PC-9 (cell line): ENCODE data around the gene ARPC1A. TPM values are rescaled to one million over a fixed set of nuclear protein-coding genes. Genes with fewer than 3 reads are reported as not detected.

Experiments used
- BruUV-seq: library from RNA; stranded (reverse); fragments of 400-500 nt; replicated peaks from 2 replicates; lab custom pipeline; 2021; lab: Mats Ljungman, UMichigan
- CTCF ChIA-PET: fragments of 300-600 bp; sonication (Branson Sonifier 250); formaldehyde crosslinking; loops from one replicate; lab custom pipeline; 2022; ENCODE audit warnings: antibody characterized with exemption; lab: Charles Lee
- POLR2A ChIA-PET: fragments of 300-600 bp; sonication (Branson Sonifier 250); formaldehyde crosslinking; loops from one replicate; lab custom pipeline; 2022; ENCODE audit warnings: antibody characterized with exemption; ENCODE audit not compliant: unreplicated experiment; lab: Charles Lee
- DNase-seq, 2 experiments: peaks; one replicate each; pipeline versions ENCODE4 v3.0.0 to v3.0.0-alpha.2; 2015 to 2022; ENCODE audit warnings: mixed read lengths in 1 of 2
- H2AFZ ChIP-seq: fragments of 200-600 bp; sonication (generic); 2 replicates; pipeline ENCODE4 v1.8.1; 2017; ENCODE audit warnings: antibody characterized with exemption
- H3F3A ChIP-seq: fragments of 200-600 bp; sonication (generic); 2 replicates; pipeline ENCODE4 v1.8.1; 2017; ENCODE audit warnings: antibody characterized with exemption, mild to moderate bottlenecking, low read depth; ENCODE audit not compliant: insufficient read depth
- H3K27ac ChIP-seq: fragments of 200-600 bp; sonication (generic); 2 replicates; pipeline ENCODE4 v1.6.1; 2016; ENCODE audit warnings: mixed run types
- H3K27me3 ChIP-seq: fragments of 200-600 bp; sonication (generic); 2 replicates; pipeline ENCODE4 v1.6.1; 2016; ENCODE audit warnings: low read depth, mixed run types; ENCODE audit not compliant: insufficient read depth
- H3K36me3 ChIP-seq: fragments of 200-600 bp; sonication (generic); 2 replicates; pipeline ENCODE4 v1.6.1; 2016; ENCODE audit warnings: low read depth, mixed run types
- H3K4me1 ChIP-seq: fragments of 200-600 bp; sonication (generic); replicated peaks from 2 replicates; pipeline ENCODE4 v1.6.1; 2016; ENCODE audit warnings: mixed run types; ENCODE audit not compliant: insufficient read depth
- H3K4me2 ChIP-seq: fragments of 200-600 bp; sonication (generic); 2 replicates; pipeline ENCODE4 v1.6.1; 2017; ENCODE audit warnings: mixed run types
- H3K4me3 ChIP-seq: fragments of 200-600 bp; sonication (generic); 2 replicates; pipeline ENCODE4 v1.6.1; 2016; ENCODE audit warnings: mixed run types
- H3K79me2 ChIP-seq: fragments of 200-600 bp; sonication (generic); 2 replicates; pipeline ENCODE4 v1.6.1; 2017; ENCODE audit warnings: low read depth, mixed run types
- H3K9me2 ChIP-seq: fragments of 200-600 bp; sonication (generic); 2 replicates; pipeline ENCODE4 v1.8.1; 2017; ENCODE audit warnings: mild to moderate bottlenecking; ENCODE audit not compliant: insufficient read depth
- H3K9me3 ChIP-seq: fragments of 200-600 bp; sonication (generic); 2 replicates; pipeline ENCODE4 v1.8.1; 2016; ENCODE audit warnings: low read depth; ENCODE audit not compliant: insufficient read depth
- H4K20me1 ChIP-seq: fragments of 200-600 bp; sonication (generic); 2 replicates; pipeline ENCODE4 v1.8.1; 2017; ENCODE audit not compliant: insufficient read depth
- CTCF ChIP-seq: fragments of 200-600 bp; sonication (generic); conservative IDR thresholded peaks from 2 replicates; pipeline ENCODE4 v1.6.1; 2017; ENCODE audit warnings: mixed run types, antibody characterized with exemption, mild to moderate bottlenecking, moderate library complexity
- EZH2 ChIP-seq: fragments of 200-600 bp; sonication (generic); IDR thresholded peaks from 2 replicates; pipeline ENCODE4 v1.8.0; 2017; ENCODE audit warnings: antibody characterized with exemption, low read depth
- intact Hi-C: fragments of 100-400 bp; cut with micrococcal nuclease; formaldehyde crosslinking; loops from one replicate; pipeline ENCODE4 v1.10.0; 2022; ENCODE audit not compliant: unreplicated experiment
- total RNA-seq: library from RNA; stranded (reverse); gene quantifications from 2 replicates; pipeline ENCODE4 v1.2.3, GENCODE V29; 2021

ARPC1A gene
- total RNA-seq, 1 experiment from 2014 or later, result 305 TPM

DNA sequence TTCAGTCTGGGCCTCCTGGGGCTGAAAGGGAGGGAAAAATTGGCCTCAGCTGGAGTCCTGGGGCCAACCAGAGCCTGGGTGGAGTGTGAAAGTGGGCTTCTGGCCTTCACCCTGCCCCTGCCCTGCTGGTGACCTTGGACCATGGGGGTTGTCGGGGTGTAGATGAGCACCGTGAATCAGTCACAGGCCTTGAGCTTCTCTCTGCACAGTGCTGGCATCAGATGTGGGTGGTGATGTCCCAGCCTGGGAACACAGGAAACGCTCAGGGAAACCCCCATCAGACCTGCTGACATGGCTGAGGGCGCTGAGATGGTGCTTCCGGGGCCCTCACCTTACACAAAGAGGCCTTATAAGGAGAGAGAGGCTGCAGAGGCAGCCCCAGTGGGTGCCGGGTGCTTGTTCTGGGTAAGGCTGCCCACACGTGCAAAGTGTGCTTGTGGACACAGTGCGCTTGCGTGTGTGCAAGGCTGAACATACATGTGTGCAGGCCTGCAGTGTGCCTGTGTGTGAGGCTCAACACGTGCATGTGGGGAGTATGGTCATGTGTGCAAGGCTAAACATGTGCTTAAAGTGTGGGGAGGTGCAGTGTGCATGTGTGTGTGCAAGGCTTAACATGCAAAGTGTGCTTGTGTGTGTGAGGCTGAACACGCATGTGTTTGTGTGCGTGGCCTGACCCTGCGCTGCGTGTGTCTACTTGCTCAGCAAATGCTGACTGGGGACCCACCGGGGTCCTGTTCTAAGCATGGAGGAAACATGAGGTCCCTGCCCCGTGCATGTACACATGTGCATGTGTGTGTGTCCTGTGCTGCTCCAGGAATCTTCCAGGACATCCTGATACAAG, 55.3 kb downstream of the ARPC1A start:
- POLR2A ChIA-PET, result no interaction called here
- intact Hi-C loops, result no loop called here
- no peak overlapping the region for H3K4me2 ChIP-seq
- no peak overlapping the region for H2AFZ ChIP-seq
- H3F3A ChIP-seq, result peaks cover 12% of the 10 kb centered on the region; the same call in 1 of the 2 replicates
- no peak overlapping the region for H3K27ac ChIP-seq
- H3K4me1 ChIP-seq, result peaks cover 14% of the 10 kb centered on the region
- H3K36me3 ChIP-seq, result no peaks in the 10 kb centered on the region
- H4K20me1 ChIP-seq, result peaks cover 22% of the 10 kb centered on the region
- no peak overlapping the region for H3K4me3 ChIP-seq
- no peak for TF ChIP-seq EZH2
- TF ChIP-seq CTCF, result no peak
- no peak for DNase-seq
- H3K27me3 ChIP-seq, result no peaks in the 10 kb centered on the region
- no peaks in the 10 kb centered on the region for H3K9me3 ChIP-seq
- CTCF ChIA-PET, result no interaction called here
- H3K79me2 ChIP-seq, result peaks cover 47% of the 10 kb centered on the region
- BruUV-seq, result no TSS peak
- no peaks in the 10 kb centered on the region for H3K9me2 ChIP-seq

DNA sequence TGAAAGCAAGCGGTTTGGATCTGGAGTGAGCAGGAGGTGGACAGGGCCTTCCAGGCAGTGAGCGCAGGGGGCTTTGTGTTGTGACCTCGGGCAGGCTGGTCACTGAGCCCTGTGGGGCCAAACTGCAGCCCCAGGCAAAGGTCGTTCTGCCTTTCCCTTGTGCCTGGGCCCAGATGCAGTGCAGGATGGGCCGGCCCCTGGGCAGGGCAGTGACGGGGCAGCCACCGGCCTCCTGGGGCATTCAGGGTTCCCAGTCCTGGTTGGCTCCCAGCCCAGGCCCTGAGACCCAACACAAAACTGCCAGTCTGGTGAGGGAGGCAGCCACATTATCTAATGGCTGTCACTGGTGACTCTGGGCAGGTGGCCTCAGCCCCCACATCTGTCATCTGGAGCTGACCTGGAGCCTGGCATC, 56.0 kb downstream of the ARPC1A start:
- no peak overlapping the region for H3K4me2 ChIP-seq
- H4K20me1 ChIP-seq, result peaks cover 15% of the 10 kb centered on the region
- no peak for TF ChIP-seq EZH2
- no peak for TF ChIP-seq CTCF

GRCh38 chr7:99383203-99383602, 57.5 kb downstream of the ARPC1A start:
- Histone ChIP-seq H4K20me1 (peaks cover 14% of the 10 kb centered on the region), H3K4me1 (peaks cover 14% of the 10 kb centered on the region), H3K9me2 (no peaks in the 10 kb centered on the region), H3K36me3 (no peaks in the 10 kb centered on the region; the same call in 1 of the 2 replicates), H2AFZ (no peak overlapping the region), H3K79me2 (peaks cover 30% of the 10 kb centered on the region), H3K9me3 (no peaks in the 10 kb centered on the region), H3K27me3 (no peaks in the 10 kb centered on the region), H3K4me2 (no peak overlapping the region), H3K4me3 (no peak overlapping the region), H3F3A (peaks cover 4% of the 10 kb centered on the region; the same call in 1 of the 2 replicates), H3K27ac (no peak overlapping the region)
- CTCF ChIA-PET, result no interaction called here
- POLR2A ChIA-PET, result no interaction called here
- no peak for DNase-seq
- TF ChIP-seq EZH2 (no peak), CTCF (no peak)
- no TSS peak for BruUV-seq
- intact Hi-C loops, result no loop called here

More for the DNA sequence above, 56.0 kb downstream of the ARPC1A start:
- peaks cover 40% of the 10 kb centered on the region for H3K79me2 ChIP-seq
- intact Hi-C loops, result no loop called here
- H3K27me3 ChIP-seq, result no peaks in the 10 kb centered on the region
- H3F3A ChIP-seq, result peaks cover 8% of the 10 kb centered on the region; the same call in 1 of the 2 replicates
- no TSS peak for BruUV-seq
- no peak for DNase-seq
- H3K4me3 ChIP-seq, result no peak overlapping the region
- POLR2A ChIA-PET, result no interaction called here
- H3K27ac ChIP-seq, result no peak overlapping the region
- CTCF ChIA-PET, result no interaction called here
- no peaks in the 10 kb centered on the region for H3K9me2 ChIP-seq
- no peaks in the 10 kb centered on the region; the same call in 1 of the 2 replicates for H3K36me3 ChIP-seq
- no peaks in the 10 kb centered on the region for H3K9me3 ChIP-seq
- H2AFZ ChIP-seq, result no peak overlapping the region
- H3K4me1 ChIP-seq, result peaks cover 14% of the 10 kb centered on the region
